Upper lobe of left lung (tissue), 6 donors: ENCODE data around the gene CD96. TPM values are rescaled to one million over a fixed set of nuclear protein-coding genes. Genes with fewer than 3 reads are reported as not detected.

Experiments
- ATAC-seq, 2 donors: fragments of 200-7000 bp; cut with Tn5 transposase; one replicate each; pipeline ENCODE4 v1.9.1; 2022; ENCODE audit warnings: mild to moderate bottlenecking in 2 of 2, moderate library complexity in 2 of 2; ENCODE audit not compliant: low FRiP score in 2 of 2
- DNase-seq, 2 donors: peaks; one replicate each; pipeline ENCODE4 v3.0.0-alpha.2; 2019 to 2020
- H3K27ac ChIP-seq, 4 donors: fragments of 200-600 bp; sonication (generic); one replicate each; pipeline ENCODE4 v1.5.1; 2016 to 2019
- H3K27me3 ChIP-seq, 4 donors: fragments of 200-600 bp; sonication (generic); one replicate each; pipeline ENCODE4 v1.5.1; 2017 to 2019
- H3K36me3 ChIP-seq, 4 donors: fragments of 200-600 bp; sonication (generic); one replicate each; pipeline ENCODE4 v1.5.1; 2016 to 2019
- H3K4me1 ChIP-seq, 4 donors: fragments of 200-600 bp; sonication (generic); one replicate each; pipeline ENCODE4 v1.5.1; 2018 to 2019
- H3K4me3 ChIP-seq, 4 donors: fragments of 200-600 bp; sonication (generic); one replicate each; pipeline ENCODE4 v1.5.1; 2017 to 2019; ENCODE audit warnings: mild to moderate bottlenecking in 2 of 4, moderate library complexity in 1 of 4
- H3K9me3 ChIP-seq, 4 donors: fragments of 200-600 bp; sonication (generic); one replicate each; pipeline ENCODE4 v1.5.1; 2018 to 2019
- EP300 ChIP-seq, 4 donors: sonication (generic); formaldehyde crosslinking; IDR thresholded peaks; one replicate each; pipeline ENCODE4 v1.5.1; 2017; ENCODE audit warnings: antibody characterized with exemption in 4 of 4, control low read depth in 2 of 4
- POLR2A ChIP-seq, 4 donors: fragments of 450-650 bp; IDR thresholded peaks; one replicate each; pipeline ENCODE4 v1.5.1; 2016 to 2017; ENCODE audit warnings: antibody characterized with exemption in 4 of 4, mild to moderate bottlenecking in 2 of 4
- POLR2AphosphoS5 ChIP-seq, 2 donors: sonication (generic); formaldehyde crosslinking; IDR thresholded peaks; one replicate each; pipeline ENCODE4 v1.5.1; 2017; ENCODE audit warnings: antibody characterized with exemption in 2 of 2
- WGBS, 2 donors: methylation state at CpG; one replicate each; pipeline ENCODE4 v1.1.5; 2017 to 2018; 5-methylcytosine and 5-hydroxymethylcytosine counted together
- total RNA-seq, 6 donors: library from RNA; depleted of rRNA in 4 of 6; stranded (reverse); fragments of >200 nt in 4 of 6; gene quantifications; one replicate each; pipeline versions ENCODE4 v1.1.0 to v1.2.1, GENCODE V29; 2016 to 2021
- TF ChIP-seq, protein P1 (sequence below), 6 experiments: fragments of 450-650 bp in 4 of 6; fragments of 200-600 bp in 2 of 6; sonication (generic) in 2 of 6; IDR thresholded peaks; one replicate each; pipeline ENCODE4 v1.5.1; 2016 to 2019; ENCODE audit warnings: antibody characterized with exemption in 6 of 6
- donor health status: DM: no; HTN: no; CAD: no; lungs with moderate emphysema.
- donor health status: DM: no; HTN: yes; CAD: no; lungs with severe emphysema.

CD96 gene
- total RNA-seq, 6 donors from 2014 or later: 2.4 to 18.2 (median 4.4) TPM

DNA sequence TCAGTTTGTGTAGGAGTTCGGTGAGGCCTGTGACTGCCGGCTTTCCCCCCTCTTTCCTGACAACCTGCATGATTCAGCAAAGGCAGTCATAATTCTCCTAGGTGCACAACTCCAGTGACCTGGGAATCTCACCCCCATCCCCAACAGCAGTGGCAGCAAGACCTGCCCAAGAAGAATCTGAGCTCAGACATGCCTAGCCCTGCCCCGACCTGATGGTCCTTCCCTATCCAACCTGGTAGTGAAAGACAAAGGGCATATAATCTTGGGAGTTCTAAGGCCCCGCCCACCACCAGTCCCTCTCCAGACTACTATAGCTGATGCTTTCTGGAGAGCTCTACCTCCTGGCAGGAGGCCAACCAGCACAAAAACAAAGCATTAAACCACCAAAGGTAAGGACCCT lies 97.3 kb downstream of the CD96 start:
- Histone ChIP-seq H3K4me1 (no peaks in the 10 kb centered on the region), H3K27ac (no peak overlapping the region), H3K4me3 (no peak overlapping the region), H3K27me3 (no peaks in the 10 kb centered on the region), H3K9me3 (peaks cover 0 to 3% (median 0%) of the 10 kb centered on the region in 4 donors), H3K36me3 (no peaks in the 10 kb centered on the region)
- TF ChIP-seq EP300 (IDR thresholded peaks at IDR 0.05) (no peak), POLR2AphosphoS5 (IDR thresholded peaks at IDR 0.05) (no peak), POLR2A (IDR thresholded peaks at IDR 0.05) (no peak)
- TF ChIP-seq, protein P1, sequence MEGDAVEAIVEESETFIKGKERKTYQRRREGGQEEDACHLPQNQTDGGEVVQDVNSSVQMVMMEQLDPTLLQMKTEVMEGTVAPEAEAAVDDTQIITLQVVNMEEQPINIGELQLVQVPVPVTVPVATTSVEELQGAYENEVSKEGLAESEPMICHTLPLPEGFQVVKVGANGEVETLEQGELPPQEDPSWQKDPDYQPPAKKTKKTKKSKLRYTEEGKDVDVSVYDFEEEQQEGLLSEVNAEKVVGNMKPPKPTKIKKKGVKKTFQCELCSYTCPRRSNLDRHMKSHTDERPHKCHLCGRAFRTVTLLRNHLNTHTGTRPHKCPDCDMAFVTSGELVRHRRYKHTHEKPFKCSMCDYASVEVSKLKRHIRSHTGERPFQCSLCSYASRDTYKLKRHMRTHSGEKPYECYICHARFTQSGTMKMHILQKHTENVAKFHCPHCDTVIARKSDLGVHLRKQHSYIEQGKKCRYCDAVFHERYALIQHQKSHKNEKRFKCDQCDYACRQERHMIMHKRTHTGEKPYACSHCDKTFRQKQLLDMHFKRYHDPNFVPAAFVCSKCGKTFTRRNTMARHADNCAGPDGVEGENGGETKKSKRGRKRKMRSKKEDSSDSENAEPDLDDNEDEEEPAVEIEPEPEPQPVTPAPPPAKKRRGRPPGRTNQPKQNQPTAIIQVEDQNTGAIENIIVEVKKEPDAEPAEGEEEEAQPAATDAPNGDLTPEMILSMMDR (IDR thresholded peaks at IDR 0.05): no peak
- DNase-seq (no peak), ATAC-seq (no peak)
- WGBS, 2 donors: 94 to 100% methylated on average over 3 to 4 of the region's 4 CpGs

DNA sequence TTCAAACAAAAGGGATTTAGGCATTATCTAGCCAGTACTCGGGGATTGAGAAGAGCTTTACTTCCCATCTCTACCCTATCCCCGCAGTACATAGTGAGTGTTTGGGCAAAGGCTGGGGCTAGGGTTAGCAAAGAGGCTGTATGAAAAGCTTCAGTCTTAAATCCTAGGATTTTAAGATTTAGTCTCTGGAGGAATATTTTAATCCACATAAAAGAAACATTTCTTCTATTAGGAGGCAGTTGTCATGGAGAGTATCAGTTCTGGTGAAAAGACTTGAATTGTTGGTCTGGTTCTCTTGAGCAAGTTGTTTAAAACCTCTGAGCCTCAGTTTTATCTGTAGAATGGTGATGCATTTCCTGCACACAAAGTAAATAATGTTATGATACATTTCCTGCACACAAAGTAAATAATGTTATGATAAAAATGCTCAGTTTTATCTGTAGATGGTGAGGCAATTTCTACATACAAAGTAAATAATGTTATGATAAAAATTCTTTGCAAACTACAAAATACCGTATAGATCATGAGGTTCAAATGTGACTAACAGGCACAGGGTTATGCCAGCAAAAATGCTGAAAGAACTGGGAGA lies 107.1 kb downstream of the CD96 start:
- no peaks in the 10 kb centered on the region for H3K27me3 ChIP-seq
- no peaks in the 10 kb centered on the region for H3K4me1 ChIP-seq
- no peak for ATAC-seq
- TF ChIP-seq POLR2A (IDR thresholded peaks at IDR 0.05) (no peak), EP300 (IDR thresholded peaks at IDR 0.05) (no peak), POLR2AphosphoS5 (IDR thresholded peaks at IDR 0.05) (no peak)
- TF ChIP-seq, protein P1 (IDR thresholded peaks at IDR 0.05): no peak
- H3K27ac ChIP-seq: no peak overlapping the region
- no peak overlapping the region for H3K4me3 ChIP-seq
- H3K9me3 ChIP-seq: no peaks in the 10 kb centered on the region
- WGBS, 2 donors: 77 to 82% methylated on average over 3 of the region's 3 CpGs
- no peak for DNase-seq
- H3K36me3 ChIP-seq: no peaks in the 10 kb centered on the region

DNA sequence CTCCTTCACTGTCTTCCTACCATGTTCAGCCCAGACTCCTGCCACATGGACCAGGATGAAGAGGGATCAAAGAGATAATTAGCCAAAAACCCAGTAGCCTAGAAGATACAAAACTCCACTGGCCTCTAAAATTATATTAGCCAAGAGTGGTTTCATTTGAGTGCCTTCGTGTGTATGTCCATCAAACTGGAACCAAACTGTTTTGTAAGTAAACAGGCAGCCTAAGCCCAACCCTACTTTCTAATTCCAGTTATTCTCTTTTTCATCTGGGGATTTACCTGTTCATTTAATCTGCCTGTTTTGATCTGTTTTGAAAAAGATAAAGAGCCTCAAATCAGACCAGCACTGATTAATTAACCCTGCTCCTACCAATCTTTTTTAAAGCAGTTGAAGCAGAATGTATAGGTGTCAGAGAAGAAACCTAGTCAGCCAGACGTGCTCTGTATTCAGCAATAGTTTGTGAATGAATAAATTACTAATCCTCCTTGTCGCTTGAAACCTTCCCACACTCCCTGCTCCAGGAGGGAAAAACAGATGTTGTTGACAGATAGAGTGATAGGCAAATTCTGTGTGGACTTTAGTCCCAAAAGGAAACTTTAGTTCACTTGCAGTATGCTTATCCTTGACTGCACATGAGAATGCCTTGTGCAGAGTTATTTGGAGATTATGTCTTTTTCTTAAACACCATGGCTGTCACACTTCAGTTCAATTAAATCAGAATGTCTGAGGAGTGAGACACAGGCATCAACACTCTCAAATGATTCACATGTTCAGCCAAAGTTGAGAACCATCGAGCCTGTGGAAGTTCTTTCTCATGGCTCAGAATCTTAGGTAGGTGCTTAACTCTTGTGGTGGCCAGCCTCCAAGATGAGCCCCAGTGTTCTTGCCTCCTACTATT lies 108.6 kb downstream of the CD96 start:
- H3K9me3 ChIP-seq: no peaks in the 10 kb centered on the region
- no peaks in the 10 kb centered on the region for H3K27me3 ChIP-seq
- ATAC-seq (no peak), DNase-seq (no peak)
- no peaks in the 10 kb centered on the region for H3K36me3 ChIP-seq
- H3K4me3 ChIP-seq: no peak overlapping the region
- TF ChIP-seq POLR2A (IDR thresholded peaks at IDR 0.05): no peak
- no peak for TF ChIP-seq POLR2AphosphoS5 (IDR thresholded peaks at IDR 0.05)
- TF ChIP-seq EP300 (IDR thresholded peaks at IDR 0.05): no peak
- 68 to 80% methylated on average over 4 of the region's 4 CpGs for WGBS, 2 donors
- H3K4me1 ChIP-seq: no peaks in the 10 kb centered on the region
- H3K27ac ChIP-seq: no peak overlapping the region

DNA sequence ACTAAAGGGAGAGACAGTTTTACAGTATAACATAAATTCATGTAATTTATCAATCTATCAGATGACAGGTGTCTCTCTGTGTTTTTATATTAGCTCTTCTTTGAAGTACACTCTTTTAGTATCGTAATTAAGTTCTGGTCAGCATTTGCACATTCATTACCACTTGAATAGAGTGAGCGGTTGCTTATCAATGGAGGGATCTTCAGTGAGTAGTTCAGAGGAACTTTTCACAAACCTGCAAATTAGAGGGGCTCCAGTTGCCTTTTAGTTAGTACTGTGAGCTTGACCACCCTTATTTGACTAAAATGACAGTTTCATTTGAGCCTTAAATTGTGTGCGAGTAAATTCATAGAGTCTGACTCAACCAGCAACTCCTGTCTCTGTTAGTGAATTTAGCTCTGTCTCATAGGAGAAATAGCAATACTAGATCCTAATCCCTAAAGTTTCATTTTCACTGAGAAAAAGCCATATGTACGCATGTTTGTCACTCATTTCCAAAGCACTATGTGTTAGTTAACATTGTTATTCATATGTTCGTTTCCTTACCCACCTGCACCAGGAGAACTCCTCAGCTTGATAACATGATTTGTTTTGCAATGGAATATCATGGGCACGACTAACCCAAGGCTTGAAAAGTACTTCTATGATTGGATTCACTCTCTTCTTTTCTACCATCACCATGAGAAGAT lies 110.6 kb downstream of the CD96 start:
- Histone ChIP-seq H3K9me3 (no peaks in the 10 kb centered on the region), H3K27me3 (no peaks in the 10 kb centered on the region), H3K36me3 (no peaks in the 10 kb centered on the region), H3K4me3 (no peak overlapping the region), H3K27ac (no peak overlapping the region), H3K4me1 (no peaks in the 10 kb centered on the region)
- ATAC-seq (no peak), DNase-seq (no peak)
- TF ChIP-seq EP300 (IDR thresholded peaks at IDR 0.05): no peak
- WGBS, 2 donors: 77 to 78% methylated on average over 6 of the region's 6 CpGs

DNA sequence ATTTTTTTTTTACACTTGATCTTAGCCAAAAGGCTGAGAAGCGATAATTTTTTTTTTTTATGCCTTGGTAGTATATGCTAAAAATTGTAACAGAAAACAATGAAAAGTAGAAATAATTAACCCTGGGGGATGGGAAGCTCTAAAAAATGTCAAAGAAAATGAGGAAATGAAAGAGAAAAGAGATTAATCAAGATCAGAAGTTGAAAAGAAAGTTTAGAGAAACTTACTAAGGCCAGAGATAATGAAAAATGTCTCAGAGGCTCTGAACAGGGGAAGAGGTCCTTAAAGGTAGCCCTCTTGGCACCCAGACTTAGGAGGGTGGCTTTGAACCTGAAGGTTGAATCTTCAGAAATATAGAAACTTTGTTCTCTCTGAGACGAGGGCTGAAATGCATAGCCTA lies 111.8 kb downstream of the CD96 start:
- Histone ChIP-seq H3K36me3 (no peaks in the 10 kb centered on the region), H3K4me3 (no peak overlapping the region), H3K9me3 (no peaks in the 10 kb centered on the region), H3K27me3 (no peaks in the 10 kb centered on the region), H3K4me1 (no peaks in the 10 kb centered on the region), H3K27ac (no peak overlapping the region)
- WGBS, 2 donors: 87 to 95% methylated on average over 2 of the region's 2 CpGs
- TF ChIP-seq EP300 (IDR thresholded peaks at IDR 0.05) (no peak), POLR2A (IDR thresholded peaks at IDR 0.05) (no peak), POLR2AphosphoS5 (IDR thresholded peaks at IDR 0.05) (no peak)
- TF ChIP-seq, protein P1 (IDR thresholded peaks at IDR 0.05): no peak
- no peak for DNase-seq
- ATAC-seq: no peak
